KMS-11 (cell line): ENCODE measurements around the gene PLEKHA8.

Source experiments
- H2AFZ ChIP-seq: fragments of 200-600 bp; sonication (generic); 2 replicates; pipeline ENCODE4 v1.6.1; 2016; ENCODE audit warnings: antibody characterized with exemption, mixed run types, low read depth
- H3K27ac ChIP-seq: fragments of 200-600 bp; sonication (generic); 2 replicates; pipeline ENCODE4 v1.6.1; 2016; ENCODE audit warnings: mild to moderate bottlenecking, mixed run types
- H3K27me3 ChIP-seq: fragments of 200-600 bp; sonication (generic); 2 replicates; pipeline ENCODE4 v1.6.1; 2017; ENCODE audit warnings: mild to moderate bottlenecking, low read depth, mixed run types, moderate library complexity; ENCODE audit not compliant: insufficient read depth
- H3K36me3 ChIP-seq: fragments of 200-600 bp; sonication (generic); 2 replicates; pipeline ENCODE4 v1.6.1; 2017; ENCODE audit warnings: mild to moderate bottlenecking, mixed run types; ENCODE audit not compliant: insufficient read depth
- H3K4me1 ChIP-seq: fragments of 200-600 bp; sonication (generic); 2 replicates; pipeline ENCODE4 v1.6.1; 2016; ENCODE audit warnings: mild to moderate bottlenecking, low read depth, mixed run types; ENCODE audit not compliant: poor library complexity, severe bottlenecking
- H3K4me2 ChIP-seq: fragments of 200-600 bp; sonication (generic); 2 replicates; pipeline ENCODE4 v1.7.0; 2016; ENCODE audit warnings: mild to moderate bottlenecking, mixed run types
- H3K4me3 ChIP-seq: fragments of 200-600 bp; sonication (generic); IDR thresholded peaks from 2 replicates; pipeline ENCODE4 v1.6.1; 2017; ENCODE audit warnings: low read depth, low read length, mixed read lengths; ENCODE audit not compliant: insufficient read depth
- H3K79me2 ChIP-seq: fragments of 200-600 bp; sonication (generic); 2 replicates; pipeline ENCODE4 v1.6.1; 2016; ENCODE audit warnings: low read depth, mixed run types; ENCODE audit not compliant: insufficient read depth
- H3K9ac ChIP-seq: fragments of 200-600 bp; sonication (generic); 2 replicates; pipeline ENCODE4 v1.6.1; 2016; ENCODE audit warnings: mild to moderate bottlenecking, mixed run types
- H4K20me1 ChIP-seq: fragments of 200-600 bp; sonication (generic); 2 replicates; pipeline ENCODE4 v1.6.1; 2016; ENCODE audit warnings: mild to moderate bottlenecking, mixed run types; ENCODE audit not compliant: insufficient read depth
- TF ChIP-seq, protein P1 (sequence below): fragments of 200-600 bp; sonication (generic); conservative IDR thresholded peaks from 2 replicates; pipeline ENCODE4 v1.6.1; 2017; ENCODE audit warnings: low read depth, mild to moderate bottlenecking, antibody characterized with exemption, low read length, moderate library complexity, mixed read lengths

PLEKHA8 gene

DNA sequence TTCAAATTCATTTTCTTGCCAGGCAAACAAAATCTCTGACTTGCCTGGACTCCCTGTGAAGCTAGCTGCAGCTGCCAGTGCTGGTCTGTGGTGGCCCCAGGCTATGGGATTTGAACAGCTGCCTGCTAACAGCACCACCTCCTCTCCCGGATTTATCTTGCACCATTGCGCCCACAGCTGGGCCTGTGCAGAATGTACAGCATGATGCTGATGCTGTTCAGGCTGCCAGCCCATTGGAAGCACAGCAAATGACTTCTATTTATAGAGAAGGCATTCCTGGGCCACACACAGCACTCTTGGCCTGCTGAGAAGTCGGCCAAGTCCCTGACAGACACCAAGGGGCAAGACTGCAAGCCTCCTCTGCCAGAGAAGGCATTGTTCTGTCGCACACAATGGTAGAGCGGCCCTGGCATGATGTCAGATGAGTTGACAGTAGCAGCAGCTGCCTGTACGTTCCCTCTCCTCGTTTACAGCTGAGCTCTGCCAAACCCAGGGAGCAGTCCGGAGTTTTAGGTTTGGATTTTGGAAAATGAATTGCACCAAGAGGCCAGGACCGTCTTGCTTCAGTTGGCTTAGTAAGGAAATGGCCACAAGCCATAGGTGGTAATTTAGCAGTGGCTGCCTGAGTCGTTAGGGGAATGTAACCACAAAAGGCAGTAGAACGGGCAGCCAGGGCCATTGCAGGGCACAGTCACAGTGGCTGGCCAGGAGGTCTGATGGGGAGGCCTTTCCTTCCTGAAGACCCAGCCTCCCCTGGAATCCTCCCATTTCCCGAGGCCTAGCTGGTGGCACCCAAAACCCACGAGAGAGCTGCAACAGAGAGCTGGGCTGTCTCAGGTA lies 145.1 kb downstream of the PLEKHA8 start:
- Histone ChIP-seq H3K27ac (no peak overlapping the region), H3K4me3 (no peak overlapping the region), H3K4me1 (no peaks in the 10 kb centered on the region), H3K9ac (no peak overlapping the region), H3K4me2 (no peak overlapping the region), H4K20me1 (no peaks in the 10 kb centered on the region), H3K27me3 (no peaks in the 10 kb centered on the region), H3K36me3 (no peaks in the 10 kb centered on the region), H3K79me2 (no peaks in the 10 kb centered on the region), H2AFZ (no peak overlapping the region)
- TF ChIP-seq, protein P1, sequence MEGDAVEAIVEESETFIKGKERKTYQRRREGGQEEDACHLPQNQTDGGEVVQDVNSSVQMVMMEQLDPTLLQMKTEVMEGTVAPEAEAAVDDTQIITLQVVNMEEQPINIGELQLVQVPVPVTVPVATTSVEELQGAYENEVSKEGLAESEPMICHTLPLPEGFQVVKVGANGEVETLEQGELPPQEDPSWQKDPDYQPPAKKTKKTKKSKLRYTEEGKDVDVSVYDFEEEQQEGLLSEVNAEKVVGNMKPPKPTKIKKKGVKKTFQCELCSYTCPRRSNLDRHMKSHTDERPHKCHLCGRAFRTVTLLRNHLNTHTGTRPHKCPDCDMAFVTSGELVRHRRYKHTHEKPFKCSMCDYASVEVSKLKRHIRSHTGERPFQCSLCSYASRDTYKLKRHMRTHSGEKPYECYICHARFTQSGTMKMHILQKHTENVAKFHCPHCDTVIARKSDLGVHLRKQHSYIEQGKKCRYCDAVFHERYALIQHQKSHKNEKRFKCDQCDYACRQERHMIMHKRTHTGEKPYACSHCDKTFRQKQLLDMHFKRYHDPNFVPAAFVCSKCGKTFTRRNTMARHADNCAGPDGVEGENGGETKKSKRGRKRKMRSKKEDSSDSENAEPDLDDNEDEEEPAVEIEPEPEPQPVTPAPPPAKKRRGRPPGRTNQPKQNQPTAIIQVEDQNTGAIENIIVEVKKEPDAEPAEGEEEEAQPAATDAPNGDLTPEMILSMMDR = no peak

DNA sequence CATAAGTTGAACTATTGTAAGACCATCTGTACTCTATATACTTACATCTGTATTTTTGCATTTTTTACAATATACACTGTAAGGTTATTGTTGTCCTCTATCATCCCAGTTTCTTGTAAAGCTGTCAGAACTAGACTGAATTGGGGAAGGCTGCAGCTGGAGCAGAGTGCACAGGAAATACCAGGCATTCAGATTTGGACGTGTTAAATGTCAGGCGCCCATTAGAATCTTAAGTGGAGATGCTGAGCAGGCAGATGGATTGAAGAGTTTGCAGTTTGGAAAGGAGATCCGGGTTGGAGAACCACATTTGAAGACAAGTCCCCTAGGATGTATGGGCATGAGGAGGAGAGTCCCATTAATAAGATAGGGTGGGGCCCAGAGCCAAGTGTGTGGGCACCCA lies 147.0 kb downstream of the PLEKHA8 start:
- Histone ChIP-seq H3K36me3 (no peaks in the 10 kb centered on the region), H3K27me3 (no peaks in the 10 kb centered on the region)

DNA sequence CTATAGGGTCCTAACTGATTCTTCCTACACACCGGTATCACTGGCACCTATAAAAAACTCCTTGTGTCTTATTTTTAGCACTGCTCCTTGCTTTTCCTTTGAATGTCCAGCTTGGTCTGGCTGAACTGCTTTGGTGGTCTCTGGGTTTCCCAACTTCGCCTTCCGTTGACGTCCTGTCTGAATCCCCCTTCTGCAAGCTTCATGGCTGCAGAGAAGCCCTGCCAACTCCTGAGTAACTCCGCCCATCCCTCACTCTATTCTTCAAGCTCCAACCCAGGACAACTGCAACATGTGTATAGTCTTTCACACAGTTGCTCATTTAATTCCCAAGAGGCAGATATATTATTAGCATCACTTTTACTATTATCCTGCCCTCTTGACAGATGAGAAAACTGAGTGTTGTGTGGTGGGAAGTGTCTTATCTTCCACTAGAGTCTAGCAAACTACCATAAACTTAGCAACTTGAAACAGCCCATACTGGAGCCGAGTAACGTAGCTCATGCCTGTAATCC lies 147.5 kb downstream of the PLEKHA8 start:
- no peaks in the 10 kb centered on the region for H3K27me3 ChIP-seq
- no peak overlapping the region for H2AFZ ChIP-seq
- H3K9ac ChIP-seq = no peak overlapping the region
- no peaks in the 10 kb centered on the region for H3K36me3 ChIP-seq
- H3K4me3 ChIP-seq = no peak overlapping the region
- H3K27ac ChIP-seq = no peak overlapping the region
- TF ChIP-seq, protein P1 = no peak
- H3K4me1 ChIP-seq = peaks cover 7% of the 10 kb centered on the region
- no peaks in the 10 kb centered on the region for H4K20me1 ChIP-seq
- no peaks in the 10 kb centered on the region for H3K79me2 ChIP-seq
- H3K4me2 ChIP-seq = no peak overlapping the region

More for the DNA sequence above, 147.0 kb downstream of the PLEKHA8 start:
- Histone ChIP-seq H2AFZ (no peak overlapping the region), H3K4me2 (no peak overlapping the region), H3K4me1 (peaks cover 7% of the 10 kb centered on the region), H3K9ac (no peak overlapping the region), H3K27ac (no peak overlapping the region), H3K79me2 (no peaks in the 10 kb centered on the region), H4K20me1 (no peaks in the 10 kb centered on the region), H3K4me3 (no peak overlapping the region)
- TF ChIP-seq, protein P1 = no peak

DNA sequence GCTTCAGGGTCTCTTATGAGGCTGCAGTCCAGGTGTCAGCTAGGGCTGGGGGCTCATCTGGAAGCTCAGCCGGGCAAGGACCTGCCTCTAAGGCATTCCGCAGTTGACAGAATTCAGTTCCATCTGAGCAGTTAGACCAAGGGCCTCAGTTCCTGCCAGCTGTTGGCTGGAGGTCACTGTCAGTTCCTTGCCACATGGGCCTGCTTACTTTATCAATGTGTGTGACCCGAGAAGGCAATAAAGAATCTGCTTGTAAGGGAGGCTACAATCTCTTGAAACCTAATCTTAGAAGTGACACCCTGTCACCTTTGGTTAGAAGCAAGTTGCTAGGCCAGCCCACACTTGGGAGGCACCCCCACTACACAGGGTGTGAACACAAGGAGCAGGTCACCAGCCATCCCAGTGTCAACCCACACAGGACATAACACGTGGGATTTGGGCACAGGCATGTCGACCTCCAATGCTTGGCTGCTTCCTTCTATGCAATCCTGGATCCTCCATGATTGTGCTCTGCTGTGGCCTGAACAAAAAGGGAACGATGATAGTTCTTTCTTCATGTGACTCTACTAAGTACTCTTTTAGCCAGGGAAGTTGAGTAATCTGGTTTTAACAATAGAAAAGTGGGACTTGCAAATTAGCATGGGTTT lies 148.4 kb downstream of the PLEKHA8 start:
- peaks cover 7% of the 10 kb centered on the region for H3K4me1 ChIP-seq
- no peaks in the 10 kb centered on the region for H3K79me2 ChIP-seq
- TF ChIP-seq, protein P1 = no peak
- H3K4me3 ChIP-seq = no peak overlapping the region
- no peak overlapping the region for H3K9ac ChIP-seq
- H4K20me1 ChIP-seq = no peaks in the 10 kb centered on the region
- no peaks in the 10 kb centered on the region for H3K27me3 ChIP-seq
- no peak overlapping the region for H2AFZ ChIP-seq
- H3K27ac ChIP-seq = no peak overlapping the region
- no peak overlapping the region for H3K4me2 ChIP-seq
- no peaks in the 10 kb centered on the region for H3K36me3 ChIP-seq
